ENCODE results near the gene LRFN2.

Gene LRFN2

DNA sequence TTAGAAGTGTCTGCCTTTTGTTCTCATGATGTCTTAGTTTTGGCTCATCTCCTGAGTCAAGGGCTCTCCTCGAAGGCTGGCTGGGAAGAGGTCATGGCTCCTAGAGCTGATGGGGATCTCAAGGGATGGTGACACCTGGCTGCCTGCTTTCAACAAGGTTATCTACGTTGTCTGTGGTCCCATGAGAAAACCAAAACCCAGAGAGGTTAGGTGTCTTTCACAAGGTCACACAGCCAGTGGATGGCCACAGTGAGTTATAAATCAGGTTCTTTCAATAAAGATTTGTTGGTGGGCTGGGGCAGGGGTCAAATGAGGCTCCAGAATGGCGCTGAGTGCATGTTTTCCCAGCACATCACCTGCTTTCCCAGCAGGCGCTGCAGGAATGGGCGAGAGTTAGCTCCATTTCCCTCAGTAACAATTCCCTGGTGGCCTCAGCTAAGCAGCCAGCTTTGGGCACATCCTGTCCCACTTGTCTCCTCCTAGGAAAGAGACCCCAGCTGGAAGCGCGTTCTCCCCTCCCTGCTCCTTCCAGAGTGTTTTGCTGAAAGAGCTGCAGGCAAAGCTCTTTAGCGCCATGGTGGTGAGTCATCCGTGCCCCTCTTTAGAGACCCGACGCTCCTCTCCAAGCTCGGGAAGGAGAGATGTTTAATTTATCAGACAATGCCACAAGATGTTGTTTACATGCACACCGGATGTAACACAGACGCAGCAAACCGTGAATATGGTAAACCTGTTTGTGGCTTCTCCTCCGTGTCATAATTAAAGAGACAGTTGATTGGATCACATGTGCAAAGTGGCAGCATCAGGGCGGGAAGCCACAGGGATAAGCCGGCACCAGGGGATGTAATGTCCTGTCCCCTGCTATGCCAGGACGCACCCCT lies 109.7 kb downstream of the LRFN2 start:
- DNase-seq (ENCODE audit: low read depth in 1 of 2, low spot score in 1 of 2), result no peak

DNA sequence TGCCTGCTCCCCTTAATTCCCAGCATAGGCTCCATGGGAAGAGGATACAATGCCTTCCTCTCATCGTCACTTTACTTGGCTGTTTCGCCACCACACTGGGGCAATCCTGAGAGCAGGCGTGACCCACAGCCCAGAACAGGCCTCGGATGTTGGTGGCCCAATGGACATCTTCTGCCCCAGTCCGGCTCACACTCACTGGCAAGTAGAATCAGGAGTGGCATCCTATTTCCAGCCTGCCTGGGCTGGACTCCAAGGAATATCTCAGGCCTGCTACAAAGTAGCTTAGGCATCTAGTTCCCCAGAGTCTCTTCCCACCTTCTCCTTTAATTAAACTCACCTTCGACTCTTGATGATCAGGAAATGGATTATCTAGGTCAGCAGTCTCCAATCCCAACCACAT lies 110.5 kb downstream of the LRFN2 start:
- no peak for DNase-seq (ENCODE audit: low read depth in 1 of 2, low spot score in 1 of 2)

DNA sequence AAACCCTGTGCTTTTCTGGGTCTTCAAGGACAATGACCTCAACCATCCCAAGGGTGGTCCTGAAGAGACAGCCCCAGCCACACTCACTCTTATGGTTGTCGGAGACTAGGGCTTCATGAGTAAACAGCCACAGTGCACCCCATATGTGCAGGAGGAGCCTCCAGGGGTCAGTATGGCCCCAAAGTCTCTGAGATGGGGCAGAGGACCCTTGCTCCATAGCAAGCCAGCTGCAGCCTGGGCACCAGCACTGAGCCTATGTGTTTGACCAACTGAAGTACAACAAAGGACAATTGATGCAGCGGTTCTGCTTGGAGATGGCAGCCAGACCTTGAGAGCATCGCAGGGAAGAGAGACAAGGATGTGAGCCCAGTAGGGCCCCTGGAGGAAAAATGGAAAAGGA lies 112.2 kb downstream of the LRFN2 start:
- DNase-seq (ENCODE audit: low read depth in 1 of 2, low spot score in 1 of 2), result no peak

DNA sequence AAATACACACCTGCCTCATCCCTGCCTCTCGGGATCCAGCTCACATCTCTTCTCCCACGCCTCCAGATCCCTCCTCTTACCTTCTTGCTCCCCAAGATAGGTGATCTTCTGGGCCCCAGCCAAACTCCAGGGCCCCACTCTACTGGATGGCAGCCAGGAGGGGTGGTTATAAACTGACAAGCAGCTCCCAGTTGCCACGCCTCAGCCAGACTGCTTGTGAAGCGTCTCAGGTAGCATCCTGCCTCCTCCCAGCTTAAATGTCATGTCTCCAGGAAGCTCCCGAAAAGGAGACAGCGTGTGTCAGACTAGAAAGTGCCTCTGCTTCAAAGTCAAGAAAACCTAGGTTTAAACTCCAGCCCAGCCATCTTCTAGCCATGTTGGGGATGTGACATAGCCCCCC lies 114.1 kb downstream of the LRFN2 start:
- no peak for DNase-seq (ENCODE audit: low read depth in 1 of 2, low spot score in 1 of 2)

DNA sequence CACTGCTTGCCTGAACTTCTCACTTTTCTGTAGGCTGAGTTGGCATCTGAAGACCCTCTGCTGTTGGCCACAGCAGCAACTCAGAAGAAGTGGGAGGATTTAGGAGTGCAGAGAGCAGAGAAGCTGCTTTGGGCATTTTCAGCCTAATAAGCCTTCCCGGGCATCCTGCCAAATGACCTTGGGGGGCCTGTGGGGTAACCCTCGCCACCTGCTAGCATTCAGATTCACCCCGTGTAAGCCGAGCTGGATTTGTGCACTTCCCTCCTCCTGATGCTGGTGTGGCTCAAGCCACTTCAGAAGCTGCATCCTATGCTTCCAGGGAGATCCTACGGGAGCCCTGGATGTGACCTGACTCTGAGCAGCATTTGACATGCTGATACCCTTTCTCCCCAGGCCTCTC lies 114.8 kb downstream of the LRFN2 start:
- DNase-seq (ENCODE audit: low read depth in 1 of 2, low spot score in 1 of 2), result no peak

DNA sequence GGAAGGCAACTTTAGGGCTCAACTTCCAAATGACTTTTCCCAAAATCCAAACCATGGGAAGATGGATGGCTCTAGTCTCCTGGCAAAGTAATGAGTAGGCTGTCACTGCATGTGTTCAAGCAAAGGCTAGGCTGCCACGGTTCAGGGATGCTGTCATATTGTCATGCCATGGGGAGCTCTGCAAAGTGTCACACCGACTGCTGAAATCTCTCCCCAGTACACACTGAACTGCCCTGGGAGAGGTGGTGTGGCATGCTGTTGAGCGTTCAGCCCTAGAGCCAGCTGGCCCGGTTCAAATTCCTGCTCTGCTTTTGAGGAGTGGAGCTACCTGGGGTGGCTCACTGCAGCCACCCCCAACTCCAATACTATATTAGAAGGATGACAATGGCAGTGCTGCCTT lies 115.9 kb downstream of the LRFN2 start:
- no peak for DNase-seq (ENCODE audit: low read depth in 1 of 2, low spot score in 1 of 2)

DNA sequence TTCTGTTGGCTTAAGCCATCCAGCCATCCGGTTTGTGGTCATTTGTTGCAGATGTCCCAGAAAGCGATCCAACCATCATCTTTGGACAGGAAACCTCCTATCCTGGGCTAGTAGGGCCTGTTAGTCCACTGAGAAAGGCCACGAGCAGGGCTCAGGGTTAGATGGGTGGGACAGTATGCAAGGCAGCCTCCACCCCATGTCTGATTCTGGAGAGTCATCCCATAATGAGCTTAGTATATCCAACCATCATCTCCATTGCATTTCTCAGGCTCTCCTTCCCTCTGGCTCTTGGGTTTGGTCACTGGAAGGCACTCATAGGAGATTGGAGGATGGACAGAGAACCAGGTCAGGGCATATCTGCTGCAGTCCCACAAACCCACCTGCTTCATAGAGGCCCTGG lies 117.8 kb downstream of the LRFN2 start:
- no peak for DNase-seq (ENCODE audit: low read depth in 1 of 2, low spot score in 1 of 2)

DNA sequence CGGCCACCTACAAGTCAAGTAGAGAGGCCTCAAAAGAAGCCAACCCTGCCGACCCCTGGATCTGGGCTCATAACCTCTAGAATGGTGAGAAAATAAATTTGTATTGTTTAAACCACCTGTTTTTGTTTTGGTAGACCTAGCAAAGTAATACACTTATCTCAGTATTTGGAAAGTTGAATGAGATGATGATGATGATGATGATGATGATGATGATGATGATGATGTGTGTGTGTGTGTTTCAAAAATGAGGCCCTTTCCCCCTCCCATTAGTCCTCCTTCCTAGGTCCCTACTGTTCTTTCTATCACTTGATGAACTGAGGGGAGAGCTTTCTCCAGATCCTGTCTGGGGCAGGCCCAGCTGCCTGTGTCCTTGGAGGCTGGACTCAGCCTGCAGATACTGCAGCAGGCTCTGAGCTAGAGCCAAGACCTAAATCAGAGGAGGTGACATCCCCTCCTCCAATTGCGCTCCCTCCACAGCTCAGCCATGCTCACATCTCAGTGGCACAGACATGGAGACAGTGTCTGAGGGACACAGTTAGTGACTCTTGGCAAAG lies 120.1 kb downstream of the LRFN2 start:
- DNase-seq (ENCODE audit: low read depth in 1 of 2, low spot score in 1 of 2), result no peak

DNA sequence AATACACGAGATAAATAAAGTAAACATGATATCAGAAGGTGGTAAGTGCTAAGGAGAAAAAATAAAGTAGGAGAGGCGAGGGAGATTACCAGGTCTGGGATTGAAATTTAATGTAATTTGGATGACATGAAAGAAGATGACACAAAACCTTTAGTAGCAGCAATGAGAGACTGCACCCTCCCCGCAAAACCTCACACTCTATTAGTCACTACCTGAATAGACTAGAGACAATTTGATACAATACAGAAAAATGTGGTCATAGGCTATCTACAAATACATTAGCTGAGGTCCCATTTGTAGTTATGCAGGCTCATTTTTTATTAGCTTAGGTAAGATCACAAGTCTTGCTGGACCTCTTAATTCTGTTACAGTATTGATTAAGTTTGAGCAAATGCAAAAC lies 125.5 kb downstream of the LRFN2 start:
- DNase-seq (ENCODE audit: low read depth in 1 of 2, low spot score in 1 of 2), result no peak

DNA sequence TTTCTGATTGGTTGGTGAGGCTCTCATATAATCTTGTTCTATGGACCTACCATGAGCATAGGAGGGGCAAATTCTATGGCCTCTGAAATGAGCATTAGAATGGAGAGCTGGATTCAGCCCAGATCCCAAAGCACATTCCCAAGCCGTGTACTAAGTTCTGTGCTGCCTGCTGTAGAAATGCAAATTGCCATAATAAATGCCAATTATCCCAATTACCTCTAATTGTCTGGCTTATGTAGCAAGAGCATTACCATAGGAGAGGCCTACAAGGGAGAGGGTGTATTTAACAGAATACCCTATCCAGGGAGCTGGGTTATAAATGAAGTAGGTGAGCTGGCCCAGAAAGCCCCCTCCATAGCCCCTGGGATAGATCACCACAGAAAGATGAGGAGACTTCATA lies 126.8 kb downstream of the LRFN2 start:
- DNase-seq (ENCODE audit: low read depth in 1 of 2, low spot score in 1 of 2), result no peak

DNA sequence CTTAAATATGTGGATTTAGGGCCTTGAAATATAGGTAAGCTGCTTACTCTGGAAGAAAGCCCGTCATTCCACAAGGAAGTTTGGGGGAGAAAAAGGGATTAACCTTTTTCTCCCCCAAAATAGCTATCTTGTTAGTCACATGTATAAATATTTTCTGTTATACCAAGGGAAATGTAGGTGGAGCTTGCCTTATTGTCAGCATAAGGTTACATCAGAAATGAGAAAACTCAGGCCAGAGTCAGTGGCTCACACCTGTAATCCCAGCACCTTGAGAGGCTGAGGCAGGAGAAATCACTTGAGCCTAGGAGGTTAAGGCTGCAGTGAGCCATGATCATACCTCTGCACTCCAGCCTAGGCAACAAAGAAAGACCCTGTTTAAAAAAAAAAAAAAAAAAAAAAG lies 129.9 kb downstream of the LRFN2 start:
- DNase-seq (ENCODE audit: low read depth in 1 of 2, low spot score in 1 of 2), result no peak

DNA sequence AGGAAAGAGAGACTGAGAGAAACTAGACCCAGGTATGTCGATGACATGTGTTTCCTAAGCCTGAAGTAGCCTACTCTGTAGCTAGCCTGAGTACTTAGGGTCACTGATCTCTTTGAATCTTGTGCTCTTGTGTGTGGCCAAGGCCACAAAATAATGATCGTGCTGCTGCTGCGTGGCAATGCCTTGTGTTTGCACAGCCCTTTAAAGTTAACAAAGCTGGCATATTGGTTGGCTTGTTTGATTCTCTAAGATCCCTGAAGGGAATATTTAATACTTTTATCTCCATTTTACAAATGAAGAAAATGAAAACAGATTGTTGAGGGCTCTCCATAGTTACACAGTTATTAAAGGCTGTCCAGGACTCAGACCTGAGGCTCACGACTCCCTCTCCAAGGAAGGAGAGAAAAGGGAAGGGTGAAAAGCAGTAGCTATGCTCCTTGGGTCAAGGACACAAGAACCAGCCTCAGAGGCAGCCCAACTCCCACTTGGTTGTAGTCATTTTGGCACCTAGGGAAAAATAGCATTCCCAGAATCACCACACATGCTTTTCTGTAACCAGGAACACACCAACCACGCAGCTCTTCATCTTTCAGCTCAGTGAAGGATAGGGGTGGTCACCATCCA lies 130.7 kb downstream of the LRFN2 start:
- no peak for DNase-seq (ENCODE audit: low read depth in 1 of 2, low spot score in 1 of 2)

DNA sequence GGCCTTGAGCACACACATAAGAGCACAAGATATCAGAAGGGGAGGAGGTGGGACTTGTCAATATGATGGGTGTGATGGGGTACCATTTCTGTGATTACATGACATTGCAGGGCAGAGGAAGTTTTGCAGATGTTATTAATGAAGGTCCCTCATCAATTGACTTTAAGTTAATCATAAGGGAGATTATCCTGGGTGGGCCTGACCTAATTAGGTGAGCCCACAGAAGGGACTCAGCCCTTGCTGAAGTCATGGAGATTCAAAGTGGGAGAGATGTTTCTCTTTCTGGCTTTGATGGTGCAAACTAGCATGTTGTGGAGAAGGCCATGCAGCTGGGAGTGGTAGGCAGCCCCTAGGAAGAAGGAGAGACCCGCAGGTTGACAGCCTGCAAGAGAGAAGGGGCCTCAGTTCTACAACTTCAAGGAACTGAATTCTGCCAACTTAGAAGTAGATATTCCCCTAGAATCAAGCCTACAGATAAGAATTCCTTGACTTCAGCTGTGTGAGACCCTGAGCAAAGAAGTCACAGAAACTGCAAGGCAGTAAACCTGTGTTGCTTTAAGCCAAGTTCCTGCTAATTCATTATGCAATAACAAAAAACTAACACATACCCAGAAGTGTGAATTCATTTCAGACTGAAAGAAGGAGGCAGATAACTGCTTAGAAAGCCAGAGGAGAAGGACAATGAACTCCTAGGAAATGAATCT lies 131.3 kb downstream of the LRFN2 start:
- DNase-seq (ENCODE audit: low read depth in 1 of 2, low spot score in 1 of 2), result no peak

DNA sequence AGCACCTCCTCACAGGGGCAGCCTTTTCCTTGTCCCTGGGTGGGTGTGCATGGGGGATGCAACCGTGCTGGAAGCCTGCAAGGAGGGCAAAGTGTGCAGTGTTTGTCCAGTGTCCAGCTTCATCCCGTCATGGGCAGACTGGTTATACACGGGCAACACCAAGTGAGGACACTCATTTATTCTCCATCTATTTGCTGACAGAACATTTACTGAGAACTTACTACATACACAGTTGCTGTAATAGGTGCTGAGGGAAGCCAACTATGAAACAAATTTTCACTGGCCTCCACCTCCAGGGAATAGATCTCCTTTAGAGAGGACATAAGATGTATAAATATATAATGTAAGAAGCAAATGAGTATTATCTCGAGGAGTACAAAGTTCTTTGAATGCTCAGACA lies 136.7 kb downstream of the LRFN2 start:
- DNase-seq (ENCODE audit: low read depth in 1 of 2, low spot score in 1 of 2), result no peak

DNA sequence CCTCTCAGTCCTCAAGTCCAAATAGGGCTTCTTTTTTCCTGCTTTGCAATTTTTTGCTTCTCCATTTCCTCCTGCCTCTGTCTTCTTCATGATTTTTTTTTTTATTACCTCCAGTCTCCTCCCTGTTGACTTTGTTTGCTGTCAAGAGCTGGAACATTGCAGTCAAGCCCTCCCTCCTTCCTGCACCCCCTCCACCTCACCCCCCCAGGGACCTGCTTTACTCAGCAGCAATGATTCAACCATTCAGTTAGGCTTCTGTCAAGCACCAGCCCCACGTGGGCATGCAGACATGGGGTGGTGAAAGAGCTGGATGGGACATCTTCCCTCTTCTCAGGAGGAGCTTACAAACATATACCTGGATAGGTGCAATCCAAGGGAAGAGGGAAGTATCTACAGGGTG lies 142.4 kb downstream of the LRFN2 start:
- DNase-seq (ENCODE audit: low read depth in 1 of 2, low spot score in 1 of 2), result no peak

DNA sequence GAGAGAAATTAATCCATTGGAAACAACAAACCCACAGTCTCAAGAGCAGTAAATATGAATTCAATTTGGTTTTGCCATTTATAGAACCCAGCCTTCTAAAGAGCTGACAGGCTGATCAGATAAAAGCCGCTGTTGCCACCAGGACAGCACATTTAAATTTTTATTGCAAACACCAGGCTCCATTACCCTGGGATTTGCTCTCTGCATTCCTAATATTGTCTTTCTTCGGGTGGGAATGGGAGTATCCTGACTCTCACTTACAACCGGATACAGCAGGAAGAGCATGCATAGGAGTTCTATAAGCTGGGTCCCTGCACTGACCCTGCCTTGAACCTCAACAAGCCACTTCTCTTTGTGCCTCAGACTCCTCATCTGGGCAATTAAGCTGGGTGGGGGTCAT lies 142.9 kb downstream of the LRFN2 start:
- no peak for DNase-seq (ENCODE audit: low read depth in 1 of 2, low spot score in 1 of 2)

DNA sequence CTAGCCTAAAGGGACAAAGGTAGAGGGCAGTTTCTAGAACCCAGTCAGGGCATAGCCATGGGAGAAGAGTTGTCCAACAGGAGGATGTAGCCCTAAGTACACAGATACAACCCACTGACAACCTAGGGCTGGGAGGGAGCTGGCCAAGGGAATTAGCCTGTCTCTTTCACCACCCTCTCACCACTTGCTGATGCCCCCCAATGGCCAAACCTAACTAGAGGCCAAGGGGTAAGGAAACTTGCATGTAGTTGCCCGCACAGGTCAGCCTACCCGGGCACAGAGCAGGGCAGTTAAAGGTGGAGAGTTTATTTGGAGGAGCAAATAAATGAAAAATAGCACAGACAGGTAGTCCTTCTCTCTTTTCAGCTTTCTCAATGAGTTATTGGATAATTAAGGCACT lies 143.3 kb downstream of the LRFN2 start:
- DNase-seq (ENCODE audit: low read depth in 1 of 2, low spot score in 1 of 2), result no peak

DNA sequence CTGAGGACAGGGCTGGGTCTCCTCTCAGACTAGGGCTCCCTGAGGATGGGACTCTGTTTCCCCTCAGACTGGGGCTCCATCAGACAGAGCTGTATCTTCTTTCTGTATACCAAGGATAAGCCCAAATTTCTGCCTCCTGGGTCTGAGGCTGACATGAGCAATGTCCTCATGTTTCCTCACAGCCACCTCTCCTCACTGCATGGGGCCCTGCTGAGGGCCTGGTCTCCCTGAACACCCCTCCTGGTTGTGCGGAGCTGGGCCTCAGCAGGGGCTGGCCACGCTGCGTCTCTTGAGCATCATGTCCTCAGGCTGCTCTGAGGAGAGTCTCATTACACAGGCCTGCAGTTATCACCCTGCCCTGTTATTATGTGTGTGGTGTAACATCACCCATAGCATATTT lies 144.6 kb downstream of the LRFN2 start:
- DNase-seq (ENCODE audit: low read depth in 1 of 2, low spot score in 1 of 2), result no peak

DNA sequence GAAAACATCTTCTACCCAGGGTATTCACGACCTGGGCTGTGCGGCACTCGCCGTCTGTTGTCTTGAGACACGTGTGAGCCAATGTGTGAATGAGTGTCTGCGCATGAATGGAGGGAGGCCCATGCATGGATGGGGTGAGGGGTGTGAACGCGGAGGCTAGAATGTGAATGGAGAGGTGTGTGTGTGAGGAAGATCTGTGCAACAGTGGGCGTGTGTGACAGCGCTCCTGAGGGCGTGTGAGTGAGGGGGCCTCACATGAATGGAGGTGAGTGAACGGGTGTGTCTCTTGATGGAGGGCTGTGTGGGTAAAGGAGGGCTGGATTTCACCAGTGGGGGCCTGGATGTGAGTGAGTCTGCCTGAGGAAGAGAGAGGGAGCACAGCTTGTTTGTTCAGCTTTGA lies 146.0 kb downstream of the LRFN2 start:
- DNase-seq (ENCODE audit: low read depth in 1 of 2, low spot score in 1 of 2), result no peak

DNA sequence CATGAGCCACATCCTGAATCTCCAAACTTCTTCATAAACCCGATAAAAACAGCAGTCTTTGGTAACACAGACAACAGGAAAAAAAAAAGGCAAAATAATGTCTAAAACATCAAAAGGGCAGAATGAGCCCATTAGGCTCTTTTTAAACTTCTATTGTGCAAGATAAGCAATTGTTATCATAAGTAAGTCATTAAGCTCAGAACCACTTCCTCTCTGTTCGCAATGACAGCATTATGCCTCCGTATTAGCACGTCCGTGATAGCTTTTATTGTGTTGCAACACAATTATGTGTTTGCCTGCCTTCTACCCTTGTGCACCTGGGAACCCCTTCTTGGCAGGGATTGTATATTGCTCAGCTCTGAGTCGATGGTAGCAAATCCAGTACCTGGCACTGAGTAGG lies 147.1 kb downstream of the LRFN2 start:
- DNase-seq (ENCODE audit: low read depth in 1 of 2, low spot score in 1 of 2), result no peak

DNA sequence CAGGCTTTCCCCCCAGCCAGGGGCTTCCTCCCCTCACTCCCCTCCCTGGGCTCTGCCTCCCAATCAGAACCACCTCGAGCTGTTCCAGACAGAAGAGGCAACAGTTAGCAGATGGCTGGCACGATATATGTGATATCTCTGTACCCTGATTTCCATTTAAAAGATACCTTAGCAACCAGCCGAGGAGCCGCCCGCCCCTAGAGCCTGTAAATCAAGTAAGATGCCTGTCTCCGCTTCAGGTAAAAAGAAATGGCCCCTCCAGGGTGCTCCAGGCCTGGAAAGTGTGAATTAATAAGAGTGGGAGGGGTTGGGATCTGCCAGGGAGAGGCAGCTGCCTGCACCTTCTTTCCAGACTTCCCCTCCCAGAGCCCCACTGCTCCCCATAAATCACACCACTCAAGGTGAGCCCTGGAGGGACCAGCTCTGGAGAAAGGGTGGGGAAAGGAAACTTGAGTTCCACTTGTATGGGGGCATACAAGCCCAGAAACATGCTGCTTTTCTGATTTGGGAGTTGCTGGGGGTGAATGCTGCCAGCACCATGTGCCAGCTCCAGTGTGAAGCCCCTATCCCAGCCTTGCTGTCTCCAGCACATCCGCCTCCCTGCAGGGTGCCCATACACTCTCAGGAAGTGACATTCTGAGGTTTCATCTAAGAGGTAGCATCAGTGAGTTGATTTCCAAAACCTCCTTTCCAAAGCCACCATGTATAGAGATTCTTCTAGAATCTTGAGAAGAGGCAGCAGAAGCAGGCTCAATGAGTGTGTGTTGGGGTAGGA lies 148.0 kb downstream of the LRFN2 start:
- no peak for DNase-seq (ENCODE audit: low read depth in 1 of 2, low spot score in 1 of 2)

Data from activated CD4-positive, alpha-beta T cell treated with anti-CD3 and anti-CD28 coated beads, Interleukin-2, amount 50 U/mL, for 24 hours (primary cell).